Adipocyte (in vitro differentiated cells): ENCODE results near the gene ATP6V0E2.

Source experiments
- DNase-seq: peaks from one replicate; pipeline ENCODE4 v3.0.0-alpha.2; 2015; ENCODE audit warnings: low read depth
- H3K27me3 ChIP-seq: replicated peaks from 2 replicates; pipeline ENCODE4 v1.7.0; 2013; ENCODE audit warnings: mild to moderate bottlenecking, low read length, moderate library complexity; ENCODE audit not compliant: control insufficient read depth, insufficient read depth
- H3K36me3 ChIP-seq: 2 replicates; pipeline ENCODE4 v1.7.0; 2013; ENCODE audit warnings: low read length, mild to moderate bottlenecking, moderate library complexity; ENCODE audit not compliant: control insufficient read depth, insufficient read depth, severe bottlenecking
- H3K4me1 ChIP-seq: 2 replicates; pipeline ENCODE4 v1.7.0; 2013; ENCODE audit warnings: mild to moderate bottlenecking, low read length, moderate library complexity; ENCODE audit not compliant: control insufficient read depth, insufficient read depth
- H3K4me3 ChIP-seq: 2 replicates; pipeline ENCODE4 v1.7.0; 2013; ENCODE audit warnings: mild to moderate bottlenecking, low read length, moderate library complexity
- H3K9ac ChIP-seq: 2 replicates; pipeline ENCODE4 v1.7.0; 2013; ENCODE audit warnings: mild to moderate bottlenecking, low read length, moderate library complexity
- H3K9me3 ChIP-seq: 2 replicates; pipeline ENCODE4 v1.7.0; 2013; ENCODE audit warnings: mild to moderate bottlenecking, low read length, moderate library complexity; ENCODE audit not compliant: control insufficient read depth

ATP6V0E2 gene

DNA sequence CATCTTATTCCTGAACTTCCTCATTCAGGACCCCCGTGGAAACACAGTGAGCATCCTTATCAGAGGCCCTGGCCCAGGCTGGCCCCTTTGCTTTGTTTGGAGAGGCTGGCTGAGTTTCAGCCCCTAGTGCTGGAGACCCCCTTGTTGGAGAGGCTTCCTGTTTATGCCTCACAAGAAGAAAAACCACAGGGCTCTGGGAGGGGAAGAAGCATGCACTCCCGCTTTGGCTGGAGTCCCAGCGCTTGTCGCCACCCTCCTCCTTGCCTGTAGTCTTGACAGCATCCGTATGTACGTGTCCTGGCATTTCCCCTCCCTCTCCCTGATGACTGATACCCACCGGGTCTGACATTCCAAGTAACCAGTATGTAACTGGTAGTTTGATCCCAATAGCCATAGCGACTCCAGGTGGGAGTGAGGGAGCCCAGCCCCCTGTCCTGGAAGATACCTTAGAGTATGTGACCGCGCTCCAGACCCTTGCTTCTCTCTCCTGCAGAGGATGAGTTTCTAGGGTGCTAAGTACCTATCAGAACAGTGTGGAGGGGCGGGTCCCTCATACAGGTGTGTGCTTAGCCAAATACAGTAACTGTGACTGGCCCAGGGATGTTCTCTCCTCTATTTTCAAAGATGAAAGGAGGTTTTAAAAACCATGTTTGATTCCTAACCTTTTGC lies 6.9 kb upstream of the ATP6V0E2 start:
- DNase-seq, result no peak
- Histone ChIP-seq H3K9ac (no peak overlapping the region), H3K36me3 (peaks cover 4% of the 10 kb centered on the region), H3K4me1 (no peaks in the 10 kb centered on the region), H3K9me3 (no peaks in the 10 kb centered on the region), H3K4me3 (no peak overlapping the region), H3K27me3 (no peaks in the 10 kb centered on the region)

DNA sequence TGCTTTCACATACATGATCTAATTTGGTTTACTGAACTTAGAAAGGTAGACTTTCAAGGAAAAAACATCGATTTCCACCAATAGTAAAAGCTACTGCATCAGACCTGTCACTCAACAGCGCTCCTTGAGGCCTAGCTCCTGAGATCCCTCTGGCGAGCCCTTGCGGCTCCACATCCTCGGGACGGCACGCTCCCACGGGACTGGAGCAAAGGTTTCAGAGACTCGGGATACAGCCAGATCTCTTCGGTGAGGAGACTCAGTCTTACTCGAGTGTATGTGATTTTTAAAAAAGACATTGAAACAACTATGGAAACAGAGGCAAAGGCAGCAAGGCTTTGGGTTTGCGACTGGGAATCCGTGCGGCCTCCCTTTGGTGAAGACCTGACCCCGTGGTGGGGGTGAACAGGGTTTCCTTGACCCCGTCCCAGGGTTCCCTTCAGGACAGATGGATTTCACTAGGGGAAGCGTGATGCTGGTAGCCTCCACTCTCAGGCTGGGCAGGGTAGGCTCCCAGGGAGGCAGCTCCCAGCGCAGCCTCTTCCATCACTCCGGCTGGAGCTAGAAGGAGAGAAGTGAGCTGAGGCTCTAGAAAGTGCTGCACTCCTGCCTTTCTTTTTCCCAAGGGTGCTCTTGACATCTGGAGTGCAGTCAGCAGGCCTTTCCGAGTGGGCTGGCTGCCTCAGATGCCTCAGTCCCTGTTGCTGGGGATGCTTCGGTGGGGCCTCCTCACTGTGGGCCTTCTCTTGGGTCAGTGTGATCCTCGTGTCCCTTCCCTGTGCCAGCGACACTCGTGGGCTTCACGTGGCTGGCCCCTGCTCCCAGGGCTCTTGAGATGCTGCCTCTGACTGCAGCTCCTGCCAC lies 5.8 kb upstream of the ATP6V0E2 start:
- H3K9ac ChIP-seq, result no peak overlapping the region
- H3K36me3 ChIP-seq, result peaks cover 4% of the 10 kb centered on the region
- no peak overlapping the region for H3K4me3 ChIP-seq
- peaks cover 7% of the 10 kb centered on the region for H3K4me1 ChIP-seq
- H3K9me3 ChIP-seq, result no peaks in the 10 kb centered on the region
- DNase-seq, result no peak
- no peaks in the 10 kb centered on the region for H3K27me3 ChIP-seq

DNA sequence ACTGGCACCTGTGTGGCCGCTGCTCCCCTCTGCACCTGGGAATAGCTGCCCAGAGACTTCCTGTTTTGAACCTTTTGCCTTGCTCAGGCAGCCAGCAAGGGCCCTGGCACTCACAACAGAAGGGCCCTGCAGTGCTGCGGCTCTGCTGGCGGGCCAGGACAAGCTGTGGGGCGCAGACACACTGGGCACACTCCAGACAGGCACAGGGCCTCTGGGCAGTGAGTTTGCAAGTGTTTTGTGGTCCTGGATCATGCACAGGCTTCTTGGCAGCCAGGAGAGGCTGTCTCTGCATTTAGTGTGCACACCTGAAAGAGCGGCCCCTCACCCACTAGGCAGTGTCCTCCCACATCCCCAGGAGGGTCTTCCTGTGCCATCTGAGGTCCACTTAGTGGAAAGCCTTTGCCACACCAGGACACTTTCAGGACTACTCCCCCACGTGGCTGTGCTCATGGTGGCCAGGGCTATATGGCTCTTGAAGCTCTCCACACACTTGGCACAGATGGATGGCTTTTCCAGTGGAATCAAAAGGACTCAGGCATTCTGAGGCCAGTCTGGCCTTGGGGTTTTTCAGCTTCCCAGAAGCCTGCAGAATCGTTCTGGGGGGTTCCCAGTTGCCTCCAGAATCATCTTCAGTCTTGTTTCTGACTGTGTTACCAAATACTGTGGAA lies 5.0 kb upstream of the ATP6V0E2 start:
- Histone ChIP-seq H3K9me3 (no peaks in the 10 kb centered on the region), H3K4me1 (peaks cover 9% of the 10 kb centered on the region), H3K36me3 (peaks cover 4% of the 10 kb centered on the region), H3K4me3 (no peak overlapping the region), H3K27me3 (no peaks in the 10 kb centered on the region), H3K9ac (no peak overlapping the region)
- no peak for DNase-seq

DNA sequence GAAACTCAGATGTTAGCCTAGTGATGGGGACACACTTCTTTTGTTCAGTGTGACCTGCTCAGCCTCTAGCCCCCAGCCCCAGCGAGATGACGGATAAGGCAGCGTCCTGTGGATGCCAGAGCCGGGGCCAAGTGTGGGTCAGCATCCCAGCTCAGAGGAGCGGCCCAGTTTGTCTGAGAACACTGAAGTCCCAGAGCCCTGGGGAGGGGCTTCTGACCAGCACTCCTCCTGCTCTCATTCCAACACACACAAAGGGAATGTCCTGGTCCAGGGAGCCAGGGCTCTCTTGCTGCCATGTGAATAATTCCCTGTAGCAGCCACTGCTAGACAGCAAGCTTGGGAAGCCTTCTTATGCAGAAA lies 4.5 kb upstream of the ATP6V0E2 start:
- Histone ChIP-seq H3K4me3 (no peak overlapping the region), H3K9ac (no peak overlapping the region), H3K36me3 (peaks cover 4% of the 10 kb centered on the region), H3K4me1 (peaks cover 9% of the 10 kb centered on the region), H3K27me3 (no peaks in the 10 kb centered on the region), H3K9me3 (no peaks in the 10 kb centered on the region)
- no peak for DNase-seq

DNA sequence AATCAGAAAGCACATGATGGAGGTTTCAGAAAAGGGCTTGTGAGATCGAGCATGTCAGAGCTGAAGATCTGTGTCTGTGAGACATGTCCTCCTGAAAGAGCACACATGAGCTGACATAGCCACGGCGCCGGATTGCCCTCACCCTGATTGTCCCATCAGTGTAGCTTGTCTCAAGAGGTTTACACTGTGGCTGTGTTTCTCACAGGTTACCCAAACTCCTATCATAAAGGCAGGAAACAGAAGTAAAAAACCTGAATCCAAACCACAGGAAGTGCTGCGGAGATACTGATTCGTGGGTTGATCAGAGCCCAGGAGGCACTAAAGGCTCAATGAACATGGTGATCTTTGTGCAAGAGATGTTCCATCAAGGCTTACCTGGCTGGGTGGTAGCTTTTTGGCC lies 3.9 kb upstream of the ATP6V0E2 start:
- Histone ChIP-seq H3K36me3 (peaks cover 4% of the 10 kb centered on the region), H3K9ac (no peak overlapping the region), H3K27me3 (no peaks in the 10 kb centered on the region), H3K4me1 (peaks cover 9% of the 10 kb centered on the region), H3K9me3 (no peaks in the 10 kb centered on the region), H3K4me3 (no peak overlapping the region)
- no peak for DNase-seq

DNA sequence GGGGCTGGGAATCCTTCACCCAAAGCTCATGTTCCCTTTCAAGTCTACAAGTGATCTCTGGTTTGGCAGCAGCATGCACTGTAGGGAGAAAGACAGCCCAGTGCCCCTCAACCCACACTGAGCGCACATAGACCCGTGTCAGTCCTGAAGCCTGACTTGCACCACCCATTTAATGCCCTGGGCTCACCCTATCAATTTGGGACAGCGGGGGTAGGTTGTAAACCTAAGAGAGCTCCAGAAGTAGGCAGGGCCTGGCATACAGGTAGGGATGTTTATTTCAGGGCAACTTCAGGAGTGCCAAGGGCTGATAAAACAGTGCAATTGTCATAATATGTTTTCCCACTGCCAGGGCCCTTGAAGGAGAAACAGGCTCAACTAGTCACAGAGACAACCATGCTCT lies 3.5 kb upstream of the ATP6V0E2 start:
- Histone ChIP-seq H3K9ac (no peak overlapping the region), H3K27me3 (no peaks in the 10 kb centered on the region), H3K9me3 (no peaks in the 10 kb centered on the region), H3K4me3 (no peak overlapping the region), H3K36me3 (peaks cover 3% of the 10 kb centered on the region), H3K4me1 (peaks cover 9% of the 10 kb centered on the region)
- DNase-seq, result no peak

DNA sequence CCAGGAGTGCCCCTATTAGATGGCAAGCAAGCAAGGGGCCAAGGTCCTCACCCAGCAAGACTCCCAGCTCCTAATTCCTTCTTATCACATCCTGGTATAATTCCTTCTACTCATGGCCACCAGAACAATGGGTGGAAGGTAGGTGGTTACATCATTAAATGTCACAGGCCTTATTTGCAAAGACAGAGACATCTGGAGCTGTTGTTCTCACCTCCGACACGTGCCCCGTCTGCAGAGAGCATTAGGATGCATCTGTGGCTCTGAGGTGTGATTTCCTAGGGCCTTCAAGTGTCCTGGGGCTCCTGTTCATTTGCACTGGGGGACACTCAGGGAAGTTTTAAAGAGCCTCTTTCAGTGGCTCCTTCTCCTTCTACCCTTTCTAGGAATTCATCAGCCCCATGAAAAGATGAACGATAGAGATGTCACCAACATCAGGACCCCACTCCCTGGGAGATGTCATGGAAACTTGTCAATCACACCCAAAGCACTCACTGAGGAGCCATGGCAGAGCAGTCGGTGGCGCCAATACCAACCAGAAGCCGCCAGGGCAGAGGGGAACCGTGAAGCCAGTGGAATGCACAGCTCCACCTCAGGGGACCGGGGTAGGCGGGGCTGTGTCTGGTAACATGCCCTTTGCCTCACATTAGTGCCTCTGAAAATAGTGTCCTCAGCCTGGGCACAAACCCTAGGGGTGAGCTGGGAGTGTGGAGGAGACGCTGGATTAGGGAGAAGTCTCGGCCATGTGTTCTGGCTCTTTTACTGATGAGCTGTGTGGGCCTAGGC lies 2.9 kb upstream of the ATP6V0E2 start:
- DNase-seq, result no peak
- H3K27me3 ChIP-seq, result no peaks in the 10 kb centered on the region
- H3K4me1 ChIP-seq, result peaks cover 9% of the 10 kb centered on the region
- H3K9me3 ChIP-seq, result no peaks in the 10 kb centered on the region
- H3K4me3 ChIP-seq, result no peak overlapping the region
- no peaks in the 10 kb centered on the region for H3K36me3 ChIP-seq
- no peak overlapping the region for H3K9ac ChIP-seq

DNA sequence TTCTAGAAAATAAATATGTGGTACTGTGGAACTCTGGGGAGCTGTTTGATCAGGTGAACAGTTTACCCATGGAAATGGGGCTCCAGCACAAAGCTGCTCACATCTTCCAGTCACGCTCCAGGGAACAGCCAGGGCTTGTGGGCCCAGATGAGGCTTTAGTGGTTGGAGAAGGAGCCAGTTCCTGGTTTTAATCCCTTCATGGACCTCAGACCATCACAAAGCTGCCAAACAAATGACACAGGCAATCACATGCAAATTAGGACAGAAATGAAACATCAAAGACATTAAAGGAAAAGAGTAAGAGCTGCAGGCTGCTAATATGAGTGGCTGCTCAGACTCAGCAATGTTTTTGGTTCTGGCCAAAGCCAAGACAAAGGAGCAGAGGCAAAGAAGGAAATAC lies 2.2 kb upstream of the ATP6V0E2 start:
- Histone ChIP-seq H3K27me3 (no peaks in the 10 kb centered on the region), H3K36me3 (no peaks in the 10 kb centered on the region), H3K9me3 (no peaks in the 10 kb centered on the region), H3K4me3 (no peak overlapping the region), H3K4me1 (peaks cover 9% of the 10 kb centered on the region), H3K9ac (no peak overlapping the region)
- no peak for DNase-seq

DNA sequence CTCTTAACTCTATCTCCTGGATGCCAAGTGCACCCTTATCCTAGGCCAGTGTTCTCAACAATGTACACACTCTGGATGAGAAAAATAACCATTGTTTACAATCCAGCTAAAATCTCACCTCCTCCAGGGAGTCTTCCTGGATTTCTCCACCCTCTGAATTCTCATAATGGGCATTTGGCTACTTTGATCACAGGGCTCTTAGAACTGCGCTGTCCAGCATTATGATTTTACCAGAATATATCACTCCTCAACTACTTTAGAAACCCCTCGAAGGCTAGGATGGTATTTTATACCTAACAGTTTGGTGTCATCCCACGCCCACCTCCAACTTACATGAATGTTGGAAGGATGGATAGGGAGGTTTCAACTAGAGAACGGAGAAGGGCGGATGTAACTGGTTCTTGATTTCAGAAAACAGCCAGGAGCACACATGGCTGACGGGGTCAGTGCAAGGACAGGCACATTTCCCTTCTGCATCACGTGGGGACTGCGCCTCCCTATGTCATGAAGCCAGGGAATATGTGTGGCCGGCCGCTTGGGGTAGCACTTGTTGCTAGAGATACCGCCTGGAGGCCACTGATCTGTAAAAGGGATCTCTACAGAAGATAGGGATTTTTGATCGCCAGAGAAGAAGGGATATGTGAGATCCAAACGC lies 1.2 kb upstream of the ATP6V0E2 start:
- Histone ChIP-seq H3K4me1 (peaks cover 9% of the 10 kb centered on the region), H3K4me3 (peak overlapping the region; percentile 87), H3K9me3 (no peaks in the 10 kb centered on the region), H3K9ac (peak overlapping the region; percentile 80), H3K36me3 (no peaks in the 10 kb centered on the region), H3K27me3 (no peaks in the 10 kb centered on the region)
- DNase-seq, result peak; percentile 85

DNA sequence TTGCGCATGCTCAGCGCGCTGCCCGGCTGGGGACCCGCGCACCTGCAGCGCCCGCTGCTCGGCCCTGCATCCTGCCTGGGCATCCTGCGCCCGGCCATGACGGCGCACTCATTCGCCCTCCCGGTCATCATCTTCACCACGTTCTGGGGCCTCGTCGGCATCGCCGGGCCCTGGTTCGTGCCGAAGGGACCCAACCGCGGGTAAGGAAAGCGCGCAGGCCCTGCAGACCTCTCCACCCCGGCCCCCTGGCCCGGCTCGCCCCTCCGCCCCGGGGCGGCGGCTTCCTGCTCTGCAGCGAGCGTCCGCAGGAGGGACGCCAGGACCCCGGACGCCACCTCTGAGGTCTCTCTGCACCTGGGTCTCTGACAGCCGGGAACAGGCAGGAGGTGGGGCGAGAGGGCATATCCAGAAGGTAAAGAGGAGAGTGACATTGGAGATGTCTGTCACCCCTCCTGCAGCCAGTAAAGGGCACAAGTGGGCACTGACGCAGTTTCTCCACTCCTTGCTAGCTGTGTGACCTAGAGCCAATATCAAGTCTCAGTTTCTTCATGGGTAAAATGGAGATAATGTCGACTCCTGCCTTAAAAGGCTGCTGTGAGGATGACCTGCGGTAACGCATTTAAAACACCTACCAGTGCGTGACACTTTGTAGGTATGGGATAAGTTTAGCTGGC lies 338 bp downstream of the ATP6V0E2 start:
- Histone ChIP-seq H3K9me3 (no peaks in the 10 kb centered on the region), H3K4me1 (peaks cover 9% of the 10 kb centered on the region), H3K27me3 (no peaks in the 10 kb centered on the region), H3K4me3 (peak overlapping the region; percentile 87), H3K36me3 (no peaks in the 10 kb centered on the region), H3K9ac (peak overlapping the region; percentile 80)
- no peak for DNase-seq
